ENCODE results near the gene EVC2.

EVC2 gene

DNA sequence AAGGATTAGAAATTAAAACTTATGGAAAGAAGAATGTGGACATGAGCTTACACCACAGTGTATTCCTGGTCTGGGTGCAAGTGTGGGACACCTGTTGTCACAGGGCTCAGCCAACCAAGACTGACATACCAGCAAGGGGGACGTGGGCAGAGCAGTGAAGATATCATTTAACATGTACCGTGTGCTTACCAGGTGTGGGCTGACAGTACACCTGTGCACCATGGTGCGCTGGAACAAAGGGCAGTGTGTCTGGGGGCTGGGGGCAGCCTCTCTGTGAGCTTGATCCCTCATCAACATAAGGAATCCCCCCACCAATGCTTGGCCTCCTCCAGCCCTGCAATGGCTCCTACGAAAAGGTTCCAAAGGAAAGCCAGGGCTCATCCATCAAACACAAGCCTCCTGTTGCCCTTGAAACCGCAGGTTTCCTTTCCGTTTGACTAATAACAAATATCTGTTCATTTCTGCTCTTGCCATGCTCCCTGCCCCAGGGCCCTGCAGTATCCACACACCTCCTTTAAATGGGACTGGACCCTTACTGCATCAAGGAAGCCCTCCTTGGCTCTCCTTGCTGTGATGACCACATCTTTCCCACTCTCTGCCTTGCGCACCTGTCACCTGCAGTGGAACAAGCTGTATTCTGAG lies 16.7 kb downstream of the EVC2 start:
- Mint-ChIP-seq H3K27me3 (no peaks in the 10 kb centered on the region), H3K9me3 (no peaks in the 10 kb centered on the region), H3K36me3 (ENCODE audit: low read depth) (no peaks in the 10 kb centered on the region), H3K4me3 (no peak overlapping the region), H3K27ac (no peak overlapping the region), H3K4me1 (ENCODE audit: low read depth) (no peaks in the 10 kb centered on the region)
- no peak for DNase-seq

DNA sequence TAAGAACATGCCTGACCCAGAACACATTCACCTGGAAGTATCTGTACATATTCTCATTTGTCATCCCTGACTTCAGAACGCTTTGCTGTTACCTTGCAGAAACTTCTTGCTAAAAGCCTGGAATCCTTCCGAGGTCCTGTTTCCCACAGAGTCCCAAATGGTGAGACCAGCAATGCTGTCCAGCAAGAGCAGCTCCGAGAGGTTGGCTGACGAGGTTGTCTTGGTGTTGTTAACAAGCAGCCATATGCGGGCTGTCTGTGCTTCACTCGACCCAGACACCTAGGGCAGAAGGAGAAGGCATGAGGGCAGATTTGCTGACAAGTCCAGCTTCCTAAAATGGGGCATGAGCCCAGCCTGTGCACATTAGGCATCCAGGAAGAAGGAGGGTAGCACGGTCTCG lies 19.3 kb downstream of the EVC2 start:
- H3K36me3 Mint-ChIP-seq (ENCODE audit: low read depth): no peaks in the 10 kb centered on the region
- no peak overlapping the region for H3K4me3 Mint-ChIP-seq
- H3K9me3 Mint-ChIP-seq: no peaks in the 10 kb centered on the region
- H3K27me3 Mint-ChIP-seq: no peaks in the 10 kb centered on the region
- DNase-seq: no peak
- no peaks in the 10 kb centered on the region for H3K4me1 Mint-ChIP-seq (ENCODE audit: low read depth)
- no peak overlapping the region for H3K27ac Mint-ChIP-seq

DNA sequence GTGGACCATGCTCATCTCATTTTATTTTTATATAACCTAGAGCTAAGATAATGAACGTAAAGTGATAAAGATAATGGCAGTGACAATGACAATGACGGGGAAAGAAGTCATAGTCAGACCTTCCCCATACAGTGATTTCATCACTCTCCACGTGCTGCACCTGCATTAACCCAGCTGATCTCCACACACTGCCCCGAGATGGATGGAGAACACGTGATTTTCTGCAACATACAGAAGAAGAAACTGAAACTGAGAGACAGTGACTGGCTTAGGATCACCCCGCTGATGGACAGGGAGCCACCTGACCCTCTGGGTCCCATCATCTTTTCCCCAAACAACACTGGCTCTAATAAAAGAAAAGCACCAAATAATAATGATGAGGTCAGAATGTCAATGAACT lies 22.0 kb downstream of the EVC2 start:
- Mint-ChIP-seq H3K9me3 (no peaks in the 10 kb centered on the region), H3K36me3 (ENCODE audit: low read depth) (no peaks in the 10 kb centered on the region), H3K4me3 (no peak overlapping the region), H3K27ac (no peak overlapping the region), H3K4me1 (ENCODE audit: low read depth) (no peaks in the 10 kb centered on the region), H3K27me3 (no peaks in the 10 kb centered on the region)
- DNase-seq: no peak

DNA sequence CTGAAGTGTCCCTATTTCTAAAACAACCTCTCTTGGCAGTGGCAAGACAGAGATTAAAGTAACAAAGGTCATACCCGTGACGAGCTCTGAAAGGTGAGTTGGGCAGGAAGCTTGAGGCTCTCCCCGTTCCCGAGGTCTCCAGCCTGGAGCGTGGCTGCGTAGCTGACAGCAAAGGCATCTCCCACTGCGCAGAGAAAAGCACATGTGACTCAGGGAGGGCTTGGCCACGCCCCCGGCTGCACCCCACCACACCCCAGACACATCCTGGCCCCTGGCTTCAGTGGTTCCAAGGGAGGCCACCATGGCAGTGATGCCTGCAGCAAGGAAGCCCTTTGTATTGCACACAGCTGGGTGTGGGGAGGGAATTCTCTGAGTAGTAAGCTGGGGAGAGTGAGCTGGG lies 23.1 kb downstream of the EVC2 start:
- no peak for DNase-seq
- Mint-ChIP-seq H3K4me1 (ENCODE audit: low read depth) (no peaks in the 10 kb centered on the region), H3K9me3 (no peaks in the 10 kb centered on the region), H3K27ac (no peak overlapping the region), H3K27me3 (no peaks in the 10 kb centered on the region), H3K4me3 (no peak overlapping the region), H3K36me3 (ENCODE audit: low read depth) (no peaks in the 10 kb centered on the region)

DNA sequence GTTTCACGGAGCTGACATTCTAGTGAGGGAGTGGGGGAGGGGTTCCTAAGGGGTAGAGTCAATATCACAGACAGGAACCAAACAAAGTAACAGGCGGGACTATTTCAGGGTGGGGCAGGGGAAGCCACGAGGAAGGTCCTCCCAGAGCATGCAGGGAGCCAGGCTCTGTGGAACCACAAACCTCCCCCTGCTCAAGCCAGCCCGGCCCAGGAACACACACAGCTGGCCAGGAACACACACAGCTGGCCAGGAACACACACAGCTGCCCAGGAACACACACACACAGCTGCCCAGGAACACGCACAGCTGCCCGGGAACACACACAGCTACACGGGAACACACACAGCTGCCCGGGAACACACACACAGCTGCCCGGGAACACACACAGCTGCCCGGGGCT lies 24.8 kb downstream of the EVC2 start:
- Mint-ChIP-seq H3K4me1 (ENCODE audit: low read depth) (no peaks in the 10 kb centered on the region), H3K27me3 (no peaks in the 10 kb centered on the region), H3K9me3 (no peaks in the 10 kb centered on the region), H3K27ac (no peak overlapping the region), H3K4me3 (no peak overlapping the region), H3K36me3 (ENCODE audit: low read depth) (no peaks in the 10 kb centered on the region)
- no peak for DNase-seq

DNA sequence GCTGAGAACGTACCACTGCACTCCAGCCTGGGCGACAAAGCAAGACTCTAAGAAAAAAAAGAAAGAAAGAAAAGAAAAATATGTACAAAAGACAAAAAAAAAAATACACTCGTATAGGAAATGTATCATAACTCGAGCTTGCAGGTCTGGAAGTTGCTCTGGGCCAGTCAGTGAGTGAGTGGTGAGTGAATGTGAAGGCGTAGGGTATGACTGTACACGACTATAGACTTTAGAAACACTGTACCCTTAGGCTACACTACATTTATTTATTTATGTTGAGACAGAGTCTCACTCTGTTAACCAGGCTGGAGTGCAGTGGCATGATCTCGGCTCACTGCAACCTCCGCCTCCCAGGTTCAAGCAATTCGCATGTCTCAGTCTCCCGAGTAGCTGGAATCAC lies 29.4 kb downstream of the EVC2 start:
- H3K4me3 Mint-ChIP-seq: no peak overlapping the region
- no peak overlapping the region for H3K27ac Mint-ChIP-seq
- H3K27me3 Mint-ChIP-seq: no peaks in the 10 kb centered on the region
- no peaks in the 10 kb centered on the region for H3K36me3 Mint-ChIP-seq (ENCODE audit: low read depth)
- no peak for DNase-seq
- no peaks in the 10 kb centered on the region for H3K4me1 Mint-ChIP-seq (ENCODE audit: low read depth)
- H3K9me3 Mint-ChIP-seq: no peaks in the 10 kb centered on the region

DNA sequence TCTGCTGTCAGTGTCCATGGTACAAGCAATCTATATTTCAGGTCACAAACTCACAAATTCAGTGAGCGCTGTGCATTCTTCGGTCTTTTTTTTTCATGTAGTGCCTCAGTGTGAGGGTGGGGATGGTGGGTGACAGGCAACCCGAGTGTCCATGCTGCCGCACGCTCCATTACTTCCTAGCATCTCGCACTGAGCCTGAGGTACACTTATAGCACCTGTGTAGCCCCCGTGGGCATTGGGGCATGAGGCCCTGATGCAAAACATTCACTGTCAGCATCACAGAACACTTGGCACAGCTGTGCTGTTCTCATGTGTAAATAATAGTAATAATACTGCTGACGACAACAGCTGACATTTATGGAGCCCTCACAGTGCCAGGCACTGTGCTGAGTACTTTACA lies 31.6 kb downstream of the EVC2 start:
- H3K27ac Mint-ChIP-seq: no peak overlapping the region
- no peaks in the 10 kb centered on the region for H3K36me3 Mint-ChIP-seq (ENCODE audit: low read depth)
- H3K9me3 Mint-ChIP-seq: no peaks in the 10 kb centered on the region
- no peak overlapping the region for H3K4me3 Mint-ChIP-seq
- no peak for DNase-seq
- no peaks in the 10 kb centered on the region for H3K27me3 Mint-ChIP-seq
- no peaks in the 10 kb centered on the region for H3K4me1 Mint-ChIP-seq (ENCODE audit: low read depth)

DNA sequence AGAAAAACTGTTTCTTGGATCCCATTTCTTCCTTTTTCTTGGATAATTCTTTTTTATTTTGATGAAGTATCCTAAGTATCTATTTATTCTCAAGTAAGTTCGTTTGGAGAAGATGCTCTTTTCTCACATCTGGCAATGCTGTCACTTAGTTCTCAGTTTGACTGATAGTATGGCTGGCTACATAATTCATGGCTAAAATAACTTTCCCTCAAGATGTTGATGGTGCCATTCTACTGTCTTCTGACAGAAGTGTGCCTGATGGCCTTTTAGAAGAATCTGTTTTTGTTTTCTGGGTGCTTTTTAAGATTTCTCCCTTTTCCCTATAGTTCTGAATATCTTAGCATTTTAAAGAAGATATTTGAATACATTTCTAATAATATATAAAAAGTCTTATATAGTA lies 41.6 kb downstream of the EVC2 start:
- Mint-ChIP-seq H3K4me1 (ENCODE audit: low read depth) (no peaks in the 10 kb centered on the region), H3K27me3 (no peaks in the 10 kb centered on the region), H3K4me3 (no peak overlapping the region), H3K9me3 (peaks cover 17% of the 10 kb centered on the region), H3K27ac (no peak overlapping the region), H3K36me3 (ENCODE audit: low read depth) (no peaks in the 10 kb centered on the region)
- no peak for DNase-seq

DNA sequence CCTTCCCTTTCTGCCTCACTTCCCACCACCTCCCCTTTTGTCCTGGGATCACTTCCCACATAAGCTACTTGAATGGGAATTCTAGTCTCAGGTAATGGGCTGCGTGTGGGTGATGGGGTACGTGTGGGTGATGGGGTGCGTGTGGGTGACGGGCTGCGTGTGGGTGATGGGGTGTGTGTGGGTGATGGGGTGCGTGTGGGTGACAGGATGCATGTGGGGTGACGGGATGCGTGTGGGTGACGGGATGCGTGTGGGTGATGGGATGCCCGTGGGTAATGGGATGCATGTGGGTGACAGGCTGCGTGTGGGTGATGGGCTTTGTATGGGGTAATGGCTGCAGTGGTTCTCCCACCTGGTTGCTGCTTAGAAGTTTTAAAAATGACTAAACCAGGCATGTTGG lies 43.6 kb downstream of the EVC2 start:
- Mint-ChIP-seq H3K27me3 (no peaks in the 10 kb centered on the region), H3K4me3 (no peak overlapping the region), H3K36me3 (ENCODE audit: low read depth) (no peaks in the 10 kb centered on the region), H3K27ac (no peak overlapping the region), H3K4me1 (ENCODE audit: low read depth) (no peaks in the 10 kb centered on the region), H3K9me3 (peaks cover 18% of the 10 kb centered on the region)
- no peak for DNase-seq

DNA sequence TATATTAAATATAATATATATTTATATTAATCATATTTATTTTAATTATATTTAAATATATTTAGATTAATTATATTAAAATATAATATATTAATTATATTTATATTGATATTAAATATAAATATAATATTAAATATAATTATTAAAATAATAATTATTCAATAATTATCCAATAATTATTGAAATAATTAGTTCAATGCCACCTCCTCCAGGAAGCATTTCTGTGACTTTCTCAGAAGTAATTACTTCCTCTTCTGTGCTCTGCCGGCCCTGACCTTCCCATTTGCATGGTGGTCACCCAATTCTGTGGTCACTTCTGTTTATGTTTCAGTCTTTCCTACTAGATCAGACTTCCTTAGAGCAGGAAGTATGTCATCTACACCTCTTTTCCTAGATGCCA lies 45.8 kb downstream of the EVC2 start:
- Mint-ChIP-seq H3K9me3 (peaks cover 13% of the 10 kb centered on the region), H3K27ac (no peak overlapping the region), H3K4me1 (ENCODE audit: low read depth) (no peaks in the 10 kb centered on the region), H3K27me3 (peaks cover 3% of the 10 kb centered on the region), H3K36me3 (ENCODE audit: low read depth) (no peaks in the 10 kb centered on the region), H3K4me3 (no peak overlapping the region)
- DNase-seq: no peak

DNA sequence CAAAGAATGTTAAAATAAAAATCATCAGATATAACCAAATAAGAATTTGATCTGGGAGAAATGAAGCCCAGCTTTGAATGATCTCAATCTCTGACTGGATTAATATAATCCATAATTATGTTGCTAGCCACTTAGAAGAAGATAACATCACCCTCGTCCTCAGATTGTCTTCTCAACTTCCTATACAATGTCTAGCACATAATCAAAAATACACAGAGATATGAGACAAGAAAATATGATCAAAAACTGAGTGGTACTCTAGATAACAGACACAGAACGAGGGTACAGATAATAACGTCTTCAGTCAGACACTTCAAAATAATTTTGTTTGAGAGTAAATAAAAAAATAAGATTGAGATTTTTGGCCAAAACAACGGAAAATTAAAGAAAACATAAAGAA lies 47.1 kb downstream of the EVC2 start:
- Mint-ChIP-seq H3K4me1 (ENCODE audit: low read depth) (no peaks in the 10 kb centered on the region), H3K36me3 (ENCODE audit: low read depth) (no peaks in the 10 kb centered on the region), H3K4me3 (no peak overlapping the region), H3K27me3 (peaks cover 3% of the 10 kb centered on the region), H3K27ac (no peak overlapping the region), H3K9me3 (peaks cover 7% of the 10 kb centered on the region)
- no peak for DNase-seq

DNA sequence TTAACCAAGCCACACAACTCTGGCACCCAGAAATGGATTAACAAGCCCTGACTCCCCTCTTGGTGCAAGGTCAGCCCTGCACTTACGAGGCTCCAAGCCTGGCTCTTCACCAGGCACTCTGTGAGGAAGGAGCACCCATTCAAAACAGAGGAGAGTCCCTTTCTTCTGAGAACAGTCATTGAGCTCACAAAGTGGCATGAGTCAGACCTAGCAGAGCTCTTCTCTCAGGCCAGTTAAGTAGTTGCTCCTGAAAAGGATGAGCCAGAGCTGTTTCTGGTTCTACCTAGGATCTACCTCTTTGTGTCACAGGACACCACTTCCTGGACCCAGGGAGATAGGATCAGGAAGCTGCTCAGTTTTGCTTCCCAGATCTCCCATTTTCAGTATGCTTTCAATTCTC lies 48.2 kb downstream of the EVC2 start:
- Mint-ChIP-seq H3K27me3 (peaks cover 3% of the 10 kb centered on the region), H3K4me1 (ENCODE audit: low read depth) (no peaks in the 10 kb centered on the region), H3K4me3 (no peak overlapping the region), H3K36me3 (ENCODE audit: low read depth) (no peaks in the 10 kb centered on the region), H3K27ac (no peak overlapping the region), H3K9me3 (peaks cover 7% of the 10 kb centered on the region)
- no peak for DNase-seq

DNA sequence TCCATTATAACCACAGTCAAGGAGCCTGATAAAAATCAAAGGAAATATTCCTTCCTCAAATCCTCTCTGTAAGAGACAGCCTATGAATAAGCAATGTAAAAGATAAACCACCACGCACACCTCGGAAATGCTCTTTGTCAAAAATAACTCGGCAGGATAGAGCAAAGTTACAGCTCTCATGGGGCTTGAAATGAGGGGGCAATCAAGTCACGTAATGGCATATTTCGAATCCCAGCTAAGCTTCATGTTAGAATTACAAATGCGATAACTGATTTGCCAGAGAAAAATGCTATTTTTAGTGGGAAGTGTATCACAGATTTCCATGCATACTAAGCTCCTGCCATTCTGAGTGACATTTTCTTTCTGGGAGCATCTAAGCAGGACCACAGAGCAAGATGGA lies 49.4 kb downstream of the EVC2 start:
- Mint-ChIP-seq H3K27ac (no peak overlapping the region), H3K4me1 (ENCODE audit: low read depth) (no peaks in the 10 kb centered on the region), H3K36me3 (ENCODE audit: low read depth) (no peaks in the 10 kb centered on the region), H3K4me3 (no peak overlapping the region), H3K9me3 (peaks cover 7% of the 10 kb centered on the region), H3K27me3 (peaks cover 3% of the 10 kb centered on the region)
- DNase-seq: no peak

DNA sequence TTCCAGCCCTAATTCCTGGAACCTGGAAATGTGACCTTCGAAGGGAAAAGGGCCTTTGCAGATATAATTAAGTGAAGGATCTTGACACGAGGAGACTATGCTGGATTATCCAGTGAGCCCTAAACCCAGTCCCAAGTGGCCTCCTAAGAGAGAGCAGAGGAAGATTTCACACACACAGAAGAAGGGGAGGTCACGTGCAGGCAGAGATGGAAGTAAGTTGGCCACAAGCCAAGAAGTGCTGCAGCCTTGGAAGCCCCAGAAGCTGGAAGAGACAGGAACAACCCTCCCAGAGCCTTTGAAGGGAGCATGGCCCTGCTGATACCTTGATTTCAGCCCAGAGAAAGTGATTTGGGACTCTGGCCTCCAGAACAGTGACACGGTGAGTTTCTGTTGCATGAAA lies 51.9 kb downstream of the EVC2 start:
- no peaks in the 10 kb centered on the region for H3K4me1 Mint-ChIP-seq (ENCODE audit: low read depth)
- no peak for DNase-seq
- H3K27me3 Mint-ChIP-seq: peaks cover 3% of the 10 kb centered on the region
- H3K9me3 Mint-ChIP-seq: peaks cover 2% of the 10 kb centered on the region
- no peak overlapping the region for H3K27ac Mint-ChIP-seq
- no peaks in the 10 kb centered on the region for H3K36me3 Mint-ChIP-seq (ENCODE audit: low read depth)
- H3K4me3 Mint-ChIP-seq: no peak overlapping the region

DNA sequence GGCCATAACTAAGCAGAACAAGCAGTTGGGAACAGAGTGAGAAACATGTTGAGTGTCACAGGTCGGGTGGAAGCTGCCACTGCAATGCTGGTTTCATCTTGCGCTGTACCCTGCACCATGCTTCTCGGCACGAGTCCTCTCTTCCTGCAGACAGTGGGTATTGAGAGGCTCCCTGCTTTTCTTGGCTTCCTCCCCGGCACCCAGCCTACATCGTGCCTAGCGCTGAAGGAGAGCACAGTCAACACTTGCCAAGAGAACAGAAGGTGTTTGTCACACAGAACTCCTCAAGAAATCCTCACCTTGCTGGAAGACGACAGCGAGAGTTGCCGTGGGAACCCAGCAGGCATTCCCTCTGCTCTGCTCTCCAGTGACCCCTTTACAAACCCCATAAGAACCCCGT lies 53.6 kb downstream of the EVC2 start:
- Mint-ChIP-seq H3K36me3 (ENCODE audit: low read depth) (no peaks in the 10 kb centered on the region), H3K9me3 (no peaks in the 10 kb centered on the region), H3K27me3 (peaks cover 3% of the 10 kb centered on the region), H3K4me3 (no peak overlapping the region), H3K4me1 (ENCODE audit: low read depth) (no peaks in the 10 kb centered on the region), H3K27ac (no peak overlapping the region)
- no peak for DNase-seq

DNA sequence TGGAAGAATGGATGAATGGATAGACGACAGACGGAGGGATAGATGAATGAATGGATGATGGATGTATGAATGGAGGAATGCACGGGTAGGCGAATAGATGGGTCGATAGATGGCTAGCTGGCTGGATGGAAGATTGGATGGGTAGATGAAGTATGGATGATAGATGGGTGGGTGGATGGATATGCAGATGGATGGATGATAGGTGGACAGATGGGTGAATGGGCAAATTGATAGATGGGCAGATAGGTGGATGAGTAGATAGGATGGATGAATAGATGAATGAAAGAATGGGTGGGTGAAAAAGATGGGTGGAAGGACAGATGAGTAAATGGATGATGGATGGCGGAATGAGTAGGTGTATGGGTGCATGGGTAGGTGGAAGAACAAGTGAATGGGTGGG lies 57.3 kb downstream of the EVC2 start:
- Mint-ChIP-seq H3K27me3 (no peaks in the 10 kb centered on the region), H3K27ac (no peak overlapping the region), H3K36me3 (ENCODE audit: low read depth) (no peaks in the 10 kb centered on the region), H3K4me1 (ENCODE audit: low read depth) (no peaks in the 10 kb centered on the region), H3K9me3 (no peaks in the 10 kb centered on the region), H3K4me3 (no peak overlapping the region)
- DNase-seq: no peak
